ENCODE data around the gene SSH3. TPM values are rescaled to one million over a fixed set of nuclear protein-coding genes. Genes with fewer than 3 reads are reported as not detected.

SSH3 gene
- total RNA-seq, 1 donor from 2014 or later, result 30.4 TPM

DNA sequence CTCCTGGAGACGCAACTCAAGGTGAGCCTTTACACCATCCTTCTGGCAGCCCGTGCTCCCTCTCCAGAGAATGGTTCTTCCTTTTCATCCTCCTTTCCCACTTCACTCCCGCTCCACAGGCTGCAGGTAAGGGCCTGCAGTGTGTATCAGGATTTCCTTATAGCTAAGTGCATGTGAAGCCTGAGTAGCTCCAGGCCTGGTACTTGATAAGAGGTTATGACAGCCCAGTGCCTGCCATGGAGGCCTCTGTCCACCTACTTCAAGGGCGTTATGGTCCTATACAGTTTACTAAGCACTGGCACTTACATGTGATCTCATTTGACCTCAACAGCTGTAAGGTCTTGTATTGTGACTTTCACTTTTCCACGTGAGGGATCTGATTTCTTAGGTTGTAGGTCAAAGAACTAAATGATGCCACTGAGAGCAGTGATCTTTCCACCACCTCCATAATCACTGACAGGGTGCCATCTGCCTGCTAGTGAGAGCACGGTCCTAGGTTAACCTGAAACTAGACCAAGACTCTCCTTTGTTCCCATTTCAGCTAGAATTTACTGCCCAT, 18.1 kb downstream of the SSH3 start:
- no peak for DNase-seq (ENCODE audit: low read depth)
- TF ChIP-seq CTCF (conservative IDR thresholded peaks at IDR 0.05; ENCODE audit: low read depth, low read length), result no peak
- H3K4me3 ChIP-seq (ENCODE audit: low read depth, low read length), result no peak overlapping the region

DNA sequence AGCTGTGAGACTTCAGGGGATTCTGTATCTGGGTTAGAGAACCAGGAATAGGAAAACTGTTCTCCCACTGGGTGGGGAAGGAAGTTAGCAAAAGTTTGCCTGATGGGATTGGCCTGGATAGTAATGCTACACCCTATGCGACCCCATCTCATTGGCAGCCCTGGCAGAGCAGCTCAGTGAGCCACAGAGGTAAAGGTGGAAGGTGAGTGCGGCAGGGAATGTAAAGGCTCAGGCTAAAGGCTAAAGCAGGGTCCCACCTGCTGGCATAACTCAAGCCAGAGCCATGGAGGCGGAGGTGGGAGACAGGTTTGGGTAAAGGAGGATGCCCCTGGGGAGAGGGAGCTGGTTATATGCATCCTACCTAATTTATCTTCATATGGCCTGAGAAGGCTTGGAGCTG, 18.7 kb downstream of the SSH3 start:
- no peak for DNase-seq (ENCODE audit: low read depth)
- no peak for TF ChIP-seq CTCF (conservative IDR thresholded peaks at IDR 0.05; ENCODE audit: low read depth, low read length)
- no peak overlapping the region for H3K4me3 ChIP-seq (ENCODE audit: low read depth, low read length)

GRCh38 chr11:67323526-67323925, 20.2 kb downstream of the SSH3 start:
- no peak for TF ChIP-seq CTCF (conservative IDR thresholded peaks at IDR 0.05; ENCODE audit: low read depth, low read length)
- no peak for DNase-seq (ENCODE audit: low read depth)
- H3K4me3 ChIP-seq (ENCODE audit: low read depth, low read length), result no peak overlapping the region

DNA sequence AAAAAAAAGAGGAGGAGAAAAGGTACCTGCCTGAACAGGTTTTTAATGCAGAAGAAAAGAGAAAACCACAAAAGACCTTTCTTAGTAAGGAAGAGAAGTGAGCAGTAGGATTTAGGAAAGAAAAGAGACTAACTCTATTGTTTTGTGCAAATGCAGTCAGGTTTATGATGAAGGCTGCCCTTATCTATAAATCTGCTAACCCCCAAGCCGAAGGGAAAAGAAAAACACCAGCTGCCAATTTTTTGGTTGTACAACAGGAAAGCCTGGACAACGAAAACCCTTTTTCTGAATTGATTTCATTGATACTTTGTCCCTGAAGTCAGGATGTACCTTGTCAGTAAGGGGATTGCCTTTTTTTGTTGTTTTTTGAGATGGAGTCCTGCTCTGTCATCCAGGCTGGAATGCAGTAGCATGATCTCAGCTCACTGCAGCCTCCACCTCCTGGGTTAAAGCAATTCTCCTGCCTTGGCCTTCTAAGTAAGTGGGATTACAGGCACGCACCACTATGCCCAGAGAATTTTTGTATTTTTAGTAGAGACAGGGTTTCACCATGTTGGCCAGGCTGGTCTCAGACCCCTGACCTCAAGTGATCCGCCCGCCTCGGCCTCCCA, 28.9 kb downstream of the SSH3 start:
- TF ChIP-seq CTCF (conservative IDR thresholded peaks at IDR 0.05; ENCODE audit: low read depth, low read length), result no peak
- no peak for DNase-seq (ENCODE audit: low read depth)
- no peak overlapping the region for H3K4me3 ChIP-seq (ENCODE audit: low read depth, low read length)

DNA sequence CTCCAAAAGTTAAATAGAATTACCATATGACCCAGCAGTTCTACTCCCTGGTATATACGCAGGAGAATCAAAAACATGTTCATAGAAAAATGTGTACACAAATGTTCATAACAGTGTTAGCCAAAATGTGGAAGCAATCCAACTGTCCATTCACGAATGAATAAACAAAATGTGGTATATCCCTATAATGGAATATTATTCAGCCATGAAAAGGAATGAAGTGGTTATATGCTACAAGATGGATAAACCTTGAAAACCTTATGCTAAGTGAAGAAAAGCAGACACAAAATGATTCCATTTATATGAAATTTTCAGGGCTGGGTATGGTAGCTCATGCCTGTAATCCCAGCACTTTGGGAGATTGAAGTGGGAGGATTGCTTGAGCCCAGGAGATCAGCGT, 33.9 kb downstream of the SSH3 start:
- DNase-seq (ENCODE audit: low read depth), result no peak
- no peak for TF ChIP-seq CTCF (conservative IDR thresholded peaks at IDR 0.05; ENCODE audit: low read depth, low read length)
- H3K4me3 ChIP-seq (ENCODE audit: low read depth, low read length), result no peak overlapping the region

GRCh38 chr11:67344264-67344663, 40.9 kb downstream of the SSH3 start:
- TF ChIP-seq CTCF (conservative IDR thresholded peaks at IDR 0.05; ENCODE audit: low read depth, low read length), result no peak
- no peak for DNase-seq (ENCODE audit: low read depth)
- no peak overlapping the region for H3K4me3 ChIP-seq (ENCODE audit: low read depth, low read length)

All from epithelial cell of proximal tubule (primary cell).